Activated CD8-positive, alpha-beta T cell treated with anti-CD3 and anti-CD28 coated beads, Interleukin-2, amount 10 ng/mL, durations not matched to agents 7 days and 5 days (primary cell): ENCODE data around the gene MTLN. TPM values are rescaled to one million over a fixed set of nuclear protein-coding genes. Genes with fewer than 3 reads are reported as not detected.
"Not testable (repeated sequence)": the region's sequence is repeated elsewhere in the genome, so short reads cannot be mapped to it uniquely, and the experiment has no call there.

Experiments used
- ATAC-seq: fragments of 150-1000 bp; cut with Tn5 transposase; one replicate; pipeline ENCODE4 v1.10.0; 2021; ENCODE audit warnings: moderate library complexity
- CTCF ChIA-PET: fragments of 350-600 bp; sonication (Branson Sonifier 250); formaldehyde crosslinking; loops from one replicate; lab custom pipeline; 2021; ENCODE audit warnings: antibody characterized with exemption; lab: Charles Lee
- POLR2A ChIA-PET: fragments of 350-600 bp; sonication (Branson Sonifier 250); formaldehyde crosslinking; loops from one replicate; lab custom pipeline; 2021; ENCODE audit warnings: antibody characterized with exemption; lab: Charles Lee
- DNase-seq: peaks from one replicate; pipeline ENCODE4 v3.0.0-alpha.2; 2020
- H3K27ac Mint-ChIP-seq: one replicate; pipeline ENCODE4 v1.8.0; 2021; ENCODE audit warnings: mild to moderate bottlenecking, mixed read lengths
- H3K27me3 Mint-ChIP-seq: one replicate; pipeline ENCODE4 v1.8.0; 2021; ENCODE audit warnings: low read depth, mixed read lengths
- H3K36me3 Mint-ChIP-seq: one replicate; pipeline ENCODE4 v1.8.0; 2021; ENCODE audit warnings: low read depth, mixed read lengths
- H3K4me1 Mint-ChIP-seq: one replicate; pipeline ENCODE4 v1.8.0; 2021; ENCODE audit warnings: low read depth, mixed read lengths
- H3K4me3 Mint-ChIP-seq: one replicate; pipeline ENCODE4 v1.8.0; 2021; ENCODE audit warnings: mild to moderate bottlenecking, mixed read lengths
- H3K9me3 Mint-ChIP-seq: one replicate; pipeline ENCODE4 v1.8.0; 2022; ENCODE audit warnings: mixed read lengths; ENCODE audit not compliant: insufficient read depth
- total RNA-seq, 2 experiments: library from RNA; stranded (reverse); gene quantifications; one replicate each; pipeline ENCODE4 v1.2.3, GENCODE V29; 2021

The MTLN gene
- total RNA-seq, 2 experiments from 2014 or later: 44.7 to 48.2 TPM

DNA sequence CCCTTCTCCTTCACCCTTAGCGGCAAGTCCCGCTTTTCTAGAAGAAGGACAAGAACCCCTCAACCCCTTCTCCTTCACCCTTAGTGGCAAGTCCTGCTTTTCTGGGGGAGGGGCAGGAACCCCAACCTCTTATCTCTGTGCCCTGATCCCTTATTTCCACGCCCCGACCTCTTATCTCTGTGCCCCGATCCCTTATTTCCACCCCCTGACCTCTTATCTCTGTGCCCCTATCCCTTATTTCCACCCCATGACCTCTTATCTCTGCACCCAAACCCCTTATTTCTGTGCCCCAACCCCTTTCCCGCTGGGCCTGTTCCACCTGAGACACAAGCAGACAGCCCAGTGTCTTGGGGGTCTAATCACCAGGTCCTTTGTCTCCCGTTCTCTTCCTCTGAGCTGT is 6.5 kb upstream of the MTLN start:
- DNase-seq, H3K27ac Mint-ChIP-seq, CTCF ChIA-PET, POLR2A ChIA-PET, ATAC-seq, H3K9me3 Mint-ChIP-seq, H3K4me3 Mint-ChIP-seq, H3K4me1 Mint-ChIP-seq, H3K36me3 Mint-ChIP-seq: not testable (repeated sequence)
- H3K27me3 Mint-ChIP-seq: peaks cover 43% of the 10 kb centered on the region

DNA sequence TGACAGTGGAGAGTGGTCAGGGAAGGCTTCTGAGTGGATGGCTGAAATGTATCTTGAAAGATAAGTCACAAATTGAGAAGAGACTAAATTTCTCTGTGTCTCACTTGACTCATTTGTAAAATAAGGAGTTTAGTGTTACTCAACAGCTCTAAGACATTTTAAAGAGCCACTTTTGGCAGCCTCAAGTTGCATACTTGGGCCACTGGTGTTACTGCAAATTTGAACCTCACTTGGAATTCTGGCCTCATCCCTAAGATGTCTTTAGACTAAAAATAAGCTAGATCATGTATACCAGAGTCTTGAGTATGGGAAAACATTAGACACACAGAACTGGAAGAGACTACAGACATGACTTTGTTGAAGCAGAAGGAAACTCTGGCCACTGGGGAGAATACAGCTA is 4.5 kb upstream of the MTLN start:
- no peak for DNase-seq
- ATAC-seq: no peak
- Mint-ChIP-seq H3K36me3 (peaks cover 6% of the 10 kb centered on the region), H3K9me3 (no peaks in the 10 kb centered on the region), H3K27ac (no peak overlapping the region), H3K4me3 (no peak overlapping the region), H3K27me3 (peaks cover 43% of the 10 kb centered on the region), H3K4me1 (peaks cover under 1% of the 10 kb centered on the region)
- CTCF ChIA-PET: no interaction called here
- POLR2A ChIA-PET: no interaction called here

DNA sequence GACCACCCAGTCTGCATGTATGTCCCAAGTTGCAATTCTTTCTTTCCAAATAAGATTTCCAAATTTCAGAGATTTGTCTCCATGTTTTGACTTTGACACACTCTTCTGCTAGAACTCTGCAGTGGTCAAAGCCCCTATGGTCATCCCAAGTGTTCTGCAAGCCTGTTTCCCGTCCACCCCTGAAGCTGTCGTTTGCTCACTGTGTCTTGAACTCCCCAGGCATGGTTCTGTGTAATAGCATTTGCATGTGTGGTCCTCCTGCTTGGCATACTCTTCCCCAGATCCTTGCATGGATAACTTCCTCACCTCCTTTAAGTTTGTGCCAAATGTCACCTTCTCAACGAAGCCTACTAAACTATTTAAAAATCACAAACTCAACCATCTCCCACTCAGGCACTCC is 3.9 kb upstream of the MTLN start:
- ATAC-seq: no peak
- Mint-ChIP-seq H3K9me3 (no peaks in the 10 kb centered on the region), H3K36me3 (peaks cover 10% of the 10 kb centered on the region), H3K27me3 (peaks cover 41% of the 10 kb centered on the region), H3K27ac (no peak overlapping the region), H3K4me3 (no peak overlapping the region), H3K4me1 (peaks cover 5% of the 10 kb centered on the region)
- POLR2A ChIA-PET: no interaction called here
- DNase-seq: no peak
- CTCF ChIA-PET: interaction anchor here (1.0 kb wide), 1 partner anchor 12 kb away, joined by 3 read pairs; the partner anchor contains the start of gene NPHP1

DNA sequence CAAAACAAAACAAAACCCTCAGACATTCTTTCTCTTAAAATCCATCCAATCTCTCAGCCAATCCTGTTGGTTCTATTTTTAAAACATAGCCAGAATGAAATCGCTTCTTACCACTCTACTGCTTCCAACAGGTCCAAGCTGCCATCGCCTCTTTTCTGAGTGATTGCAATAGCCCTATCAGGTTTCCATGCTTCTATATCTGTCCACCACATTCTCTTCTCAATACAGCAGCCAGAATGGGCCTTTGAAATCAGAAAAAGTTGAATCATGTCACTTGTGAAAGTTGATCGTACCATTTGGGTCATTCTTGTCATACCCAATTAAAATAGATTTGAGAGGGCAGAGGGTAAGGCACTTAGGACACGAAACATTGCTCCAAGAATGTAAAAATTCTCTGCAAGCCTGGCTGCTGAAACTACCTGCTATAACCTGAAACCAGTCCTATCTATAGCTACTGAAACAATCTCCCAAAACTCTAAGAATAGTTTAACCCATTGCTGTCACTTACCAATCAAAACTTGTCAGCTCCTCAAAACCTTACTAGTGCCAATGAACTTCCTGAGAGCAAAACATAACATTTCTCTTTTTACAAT is 3.3 kb upstream of the MTLN start:
- Mint-ChIP-seq H3K27ac (no peak overlapping the region), H3K27me3 (peaks cover 36% of the 10 kb centered on the region), H3K9me3 (no peaks in the 10 kb centered on the region), H3K4me1 (peaks cover 5% of the 10 kb centered on the region), H3K36me3 (peaks cover 10% of the 10 kb centered on the region), H3K4me3 (no peak overlapping the region)
- ChIA-PET CTCF (interaction anchor here (1.0 kb wide), 1 partner anchor 11 kb away, joined by 3 read pairs; the partner anchor contains the start of gene NPHP1), POLR2A (no interaction called here)
- DNase-seq (no peak), ATAC-seq (no peak)

DNA sequence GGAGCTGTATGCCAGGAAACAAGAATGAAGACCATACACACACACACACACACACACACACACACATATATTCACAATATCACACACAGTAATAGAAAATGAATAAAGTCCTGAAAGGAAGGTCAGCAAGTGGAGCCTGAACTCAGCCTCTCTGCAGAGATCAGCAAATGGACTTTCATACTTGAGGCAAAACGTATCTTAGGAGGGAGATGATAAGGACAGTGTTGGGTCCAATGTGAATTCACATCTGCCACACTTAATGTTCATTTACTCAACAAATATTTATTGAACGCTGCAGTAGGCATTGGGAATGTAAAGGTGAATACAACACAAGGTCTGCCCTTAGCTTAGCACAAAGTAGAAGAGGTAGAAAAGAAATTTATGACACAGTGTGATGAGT is 2.7 kb upstream of the MTLN start:
- no peak overlapping the region for H3K27ac Mint-ChIP-seq

DNA sequence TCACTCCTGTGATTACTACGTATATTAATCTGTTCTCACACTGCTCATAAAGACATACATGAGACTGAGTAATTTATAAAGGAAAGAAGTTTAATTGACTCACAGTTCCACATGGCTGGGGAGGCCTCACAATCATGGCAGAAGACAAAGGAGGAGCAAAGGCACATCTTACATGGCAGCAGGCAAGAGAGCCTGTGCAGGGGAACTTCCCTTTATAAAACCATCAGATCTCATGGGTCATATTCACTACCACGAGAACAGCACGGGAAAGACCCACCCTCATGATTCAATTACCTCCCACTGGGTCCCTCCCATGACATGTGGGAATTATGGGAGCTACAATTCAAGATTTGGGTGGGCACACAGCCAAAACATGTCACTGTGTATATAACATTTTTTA is 1.2 kb upstream of the MTLN start:
- H3K4me3 Mint-ChIP-seq, POLR2A ChIA-PET, CTCF ChIA-PET, H3K4me1 Mint-ChIP-seq, ATAC-seq, DNase-seq, H3K27ac Mint-ChIP-seq, H3K9me3 Mint-ChIP-seq: not testable (repeated sequence)
- peaks cover 26% of the 10 kb centered on the region for H3K36me3 Mint-ChIP-seq
- H3K27me3 Mint-ChIP-seq: peaks cover 21% of the 10 kb centered on the region

More for the DNA sequence above, 2.7 kb upstream of the MTLN start:
- Mint-ChIP-seq H3K4me1 (peaks cover 5% of the 10 kb centered on the region), H3K36me3 (peaks cover 14% of the 10 kb centered on the region), H3K4me3 (no peak overlapping the region), H3K27me3 (peaks cover 33% of the 10 kb centered on the region), H3K9me3 (no peaks in the 10 kb centered on the region)
- no peak for DNase-seq
- no peak for ATAC-seq
- ChIA-PET CTCF (no interaction called here), POLR2A (no interaction called here)

DNA sequence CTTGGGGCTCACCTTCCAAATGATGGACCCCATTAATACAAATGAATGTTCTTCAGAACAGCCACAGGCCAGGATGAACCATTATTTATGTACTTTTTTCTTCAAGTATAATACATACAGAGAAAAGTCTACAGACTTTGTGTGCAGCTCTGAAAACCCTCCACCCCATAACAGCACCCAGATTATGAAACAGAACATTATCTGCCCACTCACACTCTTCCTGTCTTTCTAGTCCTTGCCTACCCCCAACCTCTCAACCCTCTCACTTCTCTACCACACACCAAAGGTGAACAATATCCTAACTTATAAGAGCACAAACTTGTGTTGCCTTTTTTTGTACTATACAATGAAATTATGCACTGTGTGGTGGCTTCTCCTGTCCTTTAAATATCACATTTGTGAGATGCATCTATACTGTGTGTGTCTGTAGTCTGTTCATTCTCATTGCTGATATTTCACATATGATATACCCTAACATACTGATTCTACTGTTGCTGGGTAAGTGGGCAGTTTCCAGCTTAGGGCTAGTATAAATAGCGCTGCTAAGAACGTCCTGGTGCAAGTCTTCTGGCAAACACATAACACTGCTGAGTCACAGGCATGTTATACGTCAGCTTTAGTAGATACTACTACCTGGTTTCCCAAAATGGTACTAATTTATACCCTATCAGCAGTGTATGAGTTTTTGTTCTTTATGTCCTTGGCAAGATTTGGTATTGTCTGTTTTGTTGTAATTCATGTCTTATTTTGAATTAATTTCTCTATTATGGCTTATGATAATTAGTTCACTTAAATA is 6.5 kb downstream of the MTLN start:
- ChIA-PET POLR2A (no interaction called here), CTCF (no interaction called here)
- peaks cover 16% of the 10 kb centered on the region for H3K36me3 Mint-ChIP-seq
- H3K27ac Mint-ChIP-seq: peak overlapping the region; percentile 82
- H3K4me1 Mint-ChIP-seq: peaks cover 22% of the 10 kb centered on the region
- no peaks in the 10 kb centered on the region for H3K9me3 Mint-ChIP-seq
- peak overlapping the region; percentile 80 for H3K4me3 Mint-ChIP-seq
- DNase-seq: no peak
- ATAC-seq: no peak
- no peaks in the 10 kb centered on the region for H3K27me3 Mint-ChIP-seq

DNA sequence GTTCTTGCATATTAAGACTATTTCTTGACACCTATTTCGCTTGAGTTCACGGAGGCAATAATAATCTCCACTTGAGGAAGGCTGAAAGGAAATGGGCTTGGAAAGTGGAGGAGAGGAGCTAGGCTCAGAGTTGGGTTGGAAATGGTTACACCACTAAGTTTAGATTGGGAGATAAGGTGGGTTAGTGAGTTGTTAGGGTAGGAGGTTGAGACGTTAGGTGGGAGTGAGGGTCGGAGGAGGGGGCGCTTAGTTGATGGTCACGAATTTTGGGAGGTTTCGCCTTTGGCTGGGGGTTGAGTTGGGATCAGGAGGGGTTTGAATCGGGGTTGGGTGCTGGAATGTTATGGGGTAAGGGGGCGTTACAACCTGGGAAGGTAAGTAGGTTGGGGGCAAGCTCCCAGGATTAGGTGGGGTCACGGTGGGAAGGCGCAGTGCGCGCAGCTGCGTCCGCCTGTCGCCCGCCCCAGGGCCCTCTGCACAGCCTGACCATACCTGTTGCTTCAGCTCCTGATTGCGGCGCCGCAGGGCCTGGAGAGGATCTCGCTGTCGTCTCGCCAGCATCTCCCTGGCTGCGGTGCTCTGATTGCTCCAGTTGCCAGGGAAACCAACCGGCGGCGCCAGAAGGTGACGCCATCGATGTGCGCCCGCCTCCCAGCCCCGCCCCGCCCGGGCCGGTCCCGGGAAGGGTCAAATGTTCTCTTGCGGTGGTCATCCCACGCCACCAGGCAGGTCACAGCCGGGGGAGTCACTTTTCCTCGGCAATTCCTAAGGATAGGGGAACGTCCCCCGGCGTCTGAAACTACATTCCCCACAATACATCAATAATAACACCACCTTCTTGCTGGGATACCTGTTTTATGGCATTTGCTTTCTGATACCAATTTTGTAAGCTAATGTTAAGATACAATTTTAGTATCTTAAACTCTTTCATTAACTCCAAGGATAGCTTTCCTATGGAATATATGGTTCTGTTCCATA is 7.7 kb downstream of the MTLN start, which contains the start of gene NPHP1:
Gene NPHP1, minus strand, starts transcription at position 606 of the 978 bp plus-strand sequence. Its CDS starts 45 bp downstream, at position 561.
- peak within 1 kb of the TSS; percentile 80 for H3K4me3 Mint-ChIP-seq
- H3K27me3 Mint-ChIP-seq: no peaks in the 10 kb centered on the region
- POLR2A ChIA-PET: interaction anchor here (0.5 kb wide), 1 partner anchor 593 kb away, joined by 3 read pairs; no protein-coding TSS in a partner anchor
- peak; percentile 87 for DNase-seq
- CTCF ChIA-PET: interaction anchor here (0.9 kb wide), 1 partner anchor 11 kb away, joined by 3 read pairs; no protein-coding TSS in a partner anchor
- no peaks in the 10 kb centered on the region for H3K9me3 Mint-ChIP-seq
- H3K4me1 Mint-ChIP-seq: peaks cover 20% of the 10 kb centered on the region
- H3K36me3 Mint-ChIP-seq: peaks cover 9% of the 10 kb centered on the region
- H3K27ac Mint-ChIP-seq: peak within 1 kb of the TSS; percentile 82
- peak; percentile 99 for ATAC-seq

DNA sequence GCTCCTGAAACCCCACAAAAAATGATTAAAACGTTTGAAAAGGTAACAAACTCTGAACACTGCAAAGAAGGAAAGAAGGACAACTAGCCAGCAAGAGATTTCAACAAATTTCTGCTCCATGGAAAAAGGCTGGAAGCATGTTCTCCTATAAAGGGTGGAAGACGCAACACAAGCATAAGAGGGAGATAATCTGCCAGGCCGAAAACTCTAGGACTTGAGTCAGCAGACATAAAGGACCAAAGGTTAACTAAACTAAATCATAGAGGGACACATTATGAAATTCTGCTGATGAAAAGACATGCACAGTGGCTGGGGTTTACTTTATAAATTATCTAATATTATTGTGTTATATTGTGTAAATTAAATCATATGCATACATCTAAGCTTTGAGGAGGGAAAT is 14.3 kb downstream of the MTLN start:
- CTCF ChIA-PET: no interaction called here

DNA sequence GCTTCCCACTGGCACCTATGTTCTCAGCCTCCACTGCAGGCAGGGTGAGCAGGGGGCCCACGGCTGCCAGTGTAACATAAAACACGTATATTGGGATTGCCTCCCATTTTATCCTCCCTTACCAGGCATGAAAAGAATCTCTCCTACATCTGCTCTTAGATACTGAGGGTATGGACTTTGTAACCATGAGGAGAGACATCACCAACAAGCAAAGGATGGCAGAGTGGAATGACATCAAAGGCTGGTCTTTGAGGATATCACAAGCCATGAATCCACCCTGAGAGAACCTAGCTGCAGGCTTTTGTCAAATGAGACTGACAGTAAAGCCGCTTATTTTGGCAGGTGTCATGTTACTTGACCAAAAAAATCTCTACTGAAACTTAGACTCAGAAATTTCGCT is 14.9 kb downstream of the MTLN start:
- Mint-ChIP-seq H3K4me1 (no peaks in the 10 kb centered on the region), H3K27ac (no peak overlapping the region), H3K27me3 (peaks cover 10% of the 10 kb centered on the region), H3K9me3 (no peaks in the 10 kb centered on the region), H3K36me3 (no peaks in the 10 kb centered on the region), H3K4me3 (no peak overlapping the region)
- DNase-seq (no peak), ATAC-seq (no peak)
- POLR2A ChIA-PET: no interaction called here
- CTCF ChIA-PET: no interaction called here

More for the DNA sequence above, 14.3 kb downstream of the MTLN start:
- no peak for DNase-seq
- no peak overlapping the region for H3K4me3 Mint-ChIP-seq
- POLR2A ChIA-PET: no interaction called here
- no peaks in the 10 kb centered on the region for H3K36me3 Mint-ChIP-seq
- no peaks in the 10 kb centered on the region for H3K9me3 Mint-ChIP-seq
- peaks cover 10% of the 10 kb centered on the region for H3K27me3 Mint-ChIP-seq
- no peak for ATAC-seq
- H3K4me1 Mint-ChIP-seq: no peaks in the 10 kb centered on the region
- no peak overlapping the region for H3K27ac Mint-ChIP-seq

DNA sequence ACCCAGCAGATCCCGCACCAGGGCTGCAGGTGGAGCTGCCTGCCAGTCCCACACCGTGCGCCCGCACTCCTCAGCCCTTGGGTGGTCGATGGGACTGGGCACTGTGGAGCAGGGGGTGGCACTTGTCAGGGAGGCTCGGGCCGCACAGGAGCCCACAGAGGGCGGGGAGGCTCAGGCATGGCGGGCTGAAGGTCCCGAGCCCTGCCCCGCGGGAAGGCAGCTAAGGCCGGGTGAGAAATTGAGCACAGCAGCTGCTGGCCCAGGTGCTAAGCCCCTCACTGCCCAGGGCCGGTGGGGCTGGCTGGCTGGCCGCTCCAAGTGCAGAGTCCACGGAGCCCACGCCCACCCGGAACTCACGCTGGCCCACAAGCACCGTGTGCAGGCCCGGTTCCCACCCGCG is 22.2 kb downstream of the MTLN start:
- H3K27ac Mint-ChIP-seq, H3K36me3 Mint-ChIP-seq, CTCF ChIA-PET, POLR2A ChIA-PET, H3K4me3 Mint-ChIP-seq, H3K4me1 Mint-ChIP-seq, DNase-seq, ATAC-seq, H3K9me3 Mint-ChIP-seq: not testable (repeated sequence)
- peaks cover 13% of the 10 kb centered on the region for H3K27me3 Mint-ChIP-seq
